CD4-positive, alpha-beta T cell treated with Interleukin-4 for 4 hours (primary cell): Measurements from ENCODE around the gene OPN1LW.
A peak's percentile ranks its signal among the peaks of the same experiment; 100 is the strongest.
"Not testable (repeated sequence)": the region's sequence is repeated elsewhere in the genome, so short reads cannot be mapped to it uniquely, and the experiment has no call there.

Source experiments
- DNase-seq: peaks from one replicate; pipeline ENCODE4 v3.0.0-alpha.2; 2020

The OPN1LW gene

GRCh38 chrX:154135458-154136229, 8.4 kb upstream of the OPN1LW start:
- DNase-seq = peak; percentile 38

DNA sequence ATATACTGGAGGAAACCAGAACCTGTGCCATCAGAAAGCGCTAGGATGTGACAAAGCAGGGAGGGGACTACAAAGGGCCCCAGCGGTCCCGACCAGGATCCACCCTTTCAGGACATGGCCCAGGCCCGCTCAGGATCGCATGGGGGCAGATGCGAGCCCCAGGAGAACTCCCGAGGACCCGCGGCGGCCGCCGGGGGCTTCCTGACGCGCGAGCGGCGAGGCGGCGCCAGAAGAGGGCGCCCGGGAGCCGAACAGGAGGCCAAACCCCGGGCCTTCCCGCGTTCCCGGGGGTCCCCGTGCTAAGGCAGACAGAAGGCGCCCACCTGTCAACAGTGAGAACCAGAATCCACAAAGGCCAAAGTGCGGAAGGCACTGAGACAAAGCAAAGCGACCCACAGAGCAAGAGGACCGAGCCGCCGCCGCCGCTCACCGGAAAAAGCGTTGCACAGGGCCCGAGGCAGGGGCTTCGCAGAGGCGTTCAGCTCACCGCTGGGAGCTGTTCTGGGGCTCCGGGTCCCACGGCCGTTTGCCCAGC, 7.3 kb upstream of the OPN1LW start:
- DNase-seq = peak; percentile 50

- DNase-seq = no peak
Observed at GRCh38 chrX:154138857-154139256, 5.2 kb upstream of the OPN1LW start.

- no peak for DNase-seq
Observed at GRCh38 chrX:154140206-154140605, 3.8 kb upstream of the OPN1LW start.

- DNase-seq = no peak
Observed at GRCh38 chrX:154140742-154141141, 3.3 kb upstream of the OPN1LW start.

DNA sequence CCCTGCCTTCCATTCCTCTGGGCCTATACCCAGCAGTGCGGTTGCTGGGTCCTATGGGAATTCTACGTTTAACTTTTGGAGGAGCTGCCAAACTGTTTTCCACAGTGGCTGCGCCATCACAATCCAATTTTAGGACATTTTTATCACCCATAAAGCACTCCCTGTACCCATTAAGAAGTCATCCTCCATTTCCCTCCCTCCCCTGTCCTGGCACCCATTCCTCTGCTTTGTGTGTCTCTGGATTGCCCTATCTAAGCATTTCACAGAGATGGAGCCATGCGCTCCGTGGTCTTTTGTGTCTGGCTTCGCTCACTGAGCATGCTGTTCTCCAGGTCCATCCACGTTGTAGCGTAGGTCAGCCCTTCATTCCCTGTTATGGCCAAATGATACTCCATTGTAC, 1.7 kb upstream of the OPN1LW start:
- DNase-seq = no peak

GRCh38 chrX:154142950-154143745, 895 bp upstream of the OPN1LW start:
- DNase-seq = no peak

- DNase-seq = not testable (repeated sequence)
Observed at GRCh38 chrX:154151030-154151429, 7.0 kb downstream of the OPN1LW start.

DNA sequence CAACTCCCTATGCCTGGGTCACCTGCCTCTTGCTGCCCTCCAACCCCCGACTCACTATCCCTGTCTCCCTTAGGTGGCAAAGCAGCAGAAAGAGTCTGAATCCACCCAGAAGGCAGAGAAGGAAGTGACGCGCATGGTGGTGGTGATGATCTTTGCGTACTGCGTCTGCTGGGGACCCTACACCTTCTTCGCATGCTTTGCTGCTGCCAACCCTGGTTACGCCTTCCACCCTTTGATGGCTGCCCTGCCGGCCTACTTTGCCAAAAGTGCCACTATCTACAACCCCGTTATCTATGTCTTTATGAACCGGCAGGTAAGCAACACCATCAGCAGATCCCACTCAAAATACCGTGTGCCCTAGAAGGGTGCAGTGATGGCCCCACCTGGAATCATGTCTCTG, 12.2 kb downstream of the OPN1LW start:
- not testable (repeated sequence) for DNase-seq

GRCh38 chrX:154157207-154157606, 13.2 kb downstream of the OPN1LW start:
- DNase-seq = not testable (repeated sequence)

GRCh38 chrX:154159345-154159744, 15.3 kb downstream of the OPN1LW start:
- not testable (repeated sequence) for DNase-seq

GRCh38 chrX:154164902-154165301, 20.9 kb downstream of the OPN1LW start:
- not testable (repeated sequence) for DNase-seq

DNA sequence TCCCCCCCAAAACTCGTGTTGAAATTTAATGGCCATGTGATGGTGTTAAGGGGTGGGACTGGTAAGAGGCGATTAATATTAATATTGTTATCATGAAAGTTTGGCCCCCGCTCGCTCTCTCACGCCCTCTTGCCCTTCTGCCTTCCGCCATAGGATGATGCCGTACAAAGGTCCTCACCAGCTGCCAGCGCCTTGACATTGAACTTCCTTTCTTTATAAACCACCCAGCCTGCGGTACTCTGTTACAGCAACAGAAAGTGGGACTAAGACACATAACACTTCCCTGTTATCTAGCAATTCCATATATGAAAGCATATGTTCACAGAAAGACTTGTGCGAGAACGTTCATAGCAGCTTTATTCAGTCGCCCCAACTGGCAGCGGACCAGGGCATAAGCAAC, 24.3 kb downstream of the OPN1LW start:
- DNase-seq = not testable (repeated sequence)

- DNase-seq = not testable (repeated sequence)
Observed at GRCh38 chrX:154172535-154172943, 28.5 kb downstream of the OPN1LW start.

DNA sequence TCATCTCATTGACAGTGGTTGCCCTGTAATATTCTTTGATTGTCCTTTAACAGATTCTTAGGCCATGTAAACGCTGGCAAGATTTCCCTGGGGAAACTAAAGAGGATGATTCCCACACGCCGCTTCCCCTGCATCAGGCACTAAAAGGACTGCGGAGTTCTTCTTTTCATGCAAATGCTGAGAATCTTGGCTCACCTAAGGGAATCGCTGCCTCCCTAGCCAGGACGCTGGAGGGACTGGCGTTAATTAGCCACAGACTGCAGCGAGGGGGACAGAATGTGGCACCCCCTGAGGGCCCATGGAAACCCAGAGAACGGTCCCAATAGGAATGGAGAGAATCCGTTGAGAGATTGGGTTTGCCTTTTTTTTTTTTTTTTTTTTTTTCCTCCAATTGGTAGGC, 30.3 kb downstream of the OPN1LW start:
- DNase-seq = not testable (repeated sequence)

DNA sequence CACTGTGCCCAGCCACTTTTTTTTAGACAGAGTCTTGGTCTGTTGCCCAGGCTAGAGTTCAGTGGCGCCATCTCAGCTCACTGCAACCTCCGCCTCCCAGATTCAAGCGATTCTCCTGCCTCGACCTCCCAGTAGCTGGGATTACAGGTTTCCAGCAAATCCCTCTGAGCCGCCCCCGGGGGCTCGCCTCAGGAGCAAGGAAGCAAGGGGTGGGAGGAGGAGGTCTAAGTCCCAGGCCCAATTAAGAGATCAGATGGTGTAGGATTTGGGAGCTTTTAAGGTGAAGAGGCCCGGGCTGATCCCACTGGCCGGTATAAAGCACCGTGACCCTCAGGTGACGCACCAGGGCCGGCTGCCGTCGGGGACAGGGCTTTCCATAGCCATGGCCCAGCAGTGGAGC, 38.3 kb downstream of the OPN1LW start, which contains the start of gene OPN1MW:
TSS of gene OPN1MW (plus strand) at position 301 of the 400 bp plus-strand sequence. CDS start at position 383, 82 bp downstream.
- not testable (repeated sequence) for DNase-seq

DNA sequence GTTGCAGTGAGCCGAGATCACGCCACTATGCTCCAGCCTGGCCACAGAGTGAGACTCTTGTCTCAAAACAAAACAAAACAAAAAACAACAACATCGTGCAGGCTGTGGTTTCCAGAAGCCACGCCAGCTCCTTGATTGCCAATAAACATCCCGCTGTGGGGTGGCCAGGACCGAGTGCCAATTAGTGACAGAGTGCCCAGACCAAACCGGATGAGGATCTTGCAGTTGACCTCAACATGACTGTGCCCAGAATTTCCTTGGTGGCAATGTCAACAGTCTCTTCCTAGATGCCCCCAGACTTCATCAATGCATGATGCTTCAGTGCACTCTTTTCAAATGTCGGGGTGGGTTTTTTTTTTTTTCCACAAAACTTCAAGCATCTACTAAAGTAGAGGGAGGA, 39.8 kb downstream of the OPN1LW start:
- not testable (repeated sequence) for DNase-seq

GRCh38 chrX:154192846-154193245, 48.8 kb downstream of the OPN1LW start:
- DNase-seq = not testable (repeated sequence)

GRCh38 chrX:154194316-154194715, 50.3 kb downstream of the OPN1LW start:
- not testable (repeated sequence) for DNase-seq

- not testable (repeated sequence) for DNase-seq
Observed at GRCh38 chrX:154196466-154196865, 52.4 kb downstream of the OPN1LW start.
